Keratinocyte (primary cell): ENCODE results near the gene ALK. TPM values are rescaled to one million over a fixed set of nuclear protein-coding genes. Genes with fewer than 3 reads are reported as not detected.

Experiments used
- DNase-seq: peaks from one replicate; pipeline ENCODE4 v3.0.0-alpha.2; 2011; ENCODE audit warnings: low read depth, missing footprints, low spot score
- FAIRE-seq: peaks from 2 replicates; lab custom pipeline; 2011; peaks lifted over from hg19 to GRCh38; lab: Jason Lieb, UNC
- H2AFZ ChIP-seq: 2 replicates; pipeline ENCODE4 v1.6.0; 2012; ENCODE audit warnings: low read length, control low read depth, inconsistent platforms; ENCODE audit not compliant: control insufficient read depth
- H3K27ac ChIP-seq: 2 replicates; pipeline ENCODE4 v1.5.1; 2011; ENCODE audit warnings: low read length; ENCODE audit not compliant: control insufficient read depth, insufficient read depth
- H3K27me3 ChIP-seq: 3 replicates; pipeline ENCODE4 v1.6.0; 2011; ENCODE audit warnings: low read length; ENCODE audit not compliant: control insufficient read depth, insufficient read depth; ENCODE audit errors: extremely low read depth
- H3K36me3 ChIP-seq, 2 experiments: 2 replicates in 1 of 2; 3 replicates in 1 of 2; pipeline ENCODE4 v1.5.1; 2011; ENCODE audit warnings: low read length in 2 of 2, mild to moderate bottlenecking in 1 of 2; ENCODE audit not compliant: control insufficient read depth in 2 of 2, insufficient read depth in 2 of 2; ENCODE audit errors: extremely low read depth in 1 of 2
- H3K4me1 ChIP-seq: 3 replicates; pipeline ENCODE4 v1.5.1; 2011; ENCODE audit warnings: low read length; ENCODE audit not compliant: control insufficient read depth, insufficient read depth; ENCODE audit errors: extremely low read depth
- H3K4me2 ChIP-seq: 3 replicates; pipeline ENCODE4 v1.6.0; 2011; ENCODE audit warnings: low read depth, low read length; ENCODE audit not compliant: control insufficient read depth, insufficient read depth; ENCODE audit errors: extremely low read depth
- H3K4me3 ChIP-seq, 3 experiments: fragments of 200-600 bp in 1 of 3; sonication (generic) in 1 of 3; 2 replicates in 2 of 3; 3 replicates in 1 of 3; pipeline ENCODE4 v1.5.1; 2011 to 2016; ENCODE audit warnings: low read length in 3 of 3, mild to moderate bottlenecking in 3 of 3, control low read depth in 2 of 3, inconsistent platforms in 1 of 3, low read depth in 1 of 3, mixed read lengths in 1 of 3, mixed run types in 1 of 3, moderate library complexity in 1 of 3; ENCODE audit not compliant: control insufficient read depth in 2 of 3, insufficient read depth in 2 of 3; ENCODE audit errors: extremely low read depth in 1 of 3
- H3K79me2 ChIP-seq: 2 replicates; pipeline ENCODE4 v1.6.0; 2012; ENCODE audit warnings: low read length; ENCODE audit not compliant: control insufficient read depth, insufficient read depth
- H3K9ac ChIP-seq: 3 replicates; pipeline ENCODE4 v1.6.0; 2011; ENCODE audit warnings: low read length; ENCODE audit not compliant: control insufficient read depth, insufficient read depth; ENCODE audit errors: extremely low read depth
- H3K9me1 ChIP-seq: 3 replicates; pipeline ENCODE4 v1.6.0; 2011; ENCODE audit warnings: low read length; ENCODE audit not compliant: control insufficient read depth, insufficient read depth; ENCODE audit errors: extremely low read depth
- H3K9me3 ChIP-seq: 2 replicates; pipeline ENCODE4 v1.5.1; 2012; ENCODE audit warnings: low read depth, low read length; ENCODE audit not compliant: control insufficient read depth
- H4K20me1 ChIP-seq: 3 replicates; pipeline ENCODE4 v1.6.0; 2011; ENCODE audit warnings: low read length; ENCODE audit not compliant: control insufficient read depth, insufficient read depth; ENCODE audit errors: extremely low read depth
- CTCF ChIP-seq, 3 experiments: IDR thresholded peaks in 1 of 3; conservative IDR thresholded peaks in 1 of 3; optimal IDR thresholded peaks in 1 of 3; 2 replicates in 2 of 3; 3 replicates in 1 of 3; pipeline versions ENCODE3 to v1.5.1; 2011; ENCODE audit warnings: low read length in 3 of 3, mild to moderate bottlenecking in 3 of 3, moderate library complexity in 2 of 3, control low read depth in 1 of 3, inconsistent platforms in 1 of 3; ENCODE audit not compliant: insufficient read depth in 2 of 3; ENCODE audit errors: extremely low read depth in 1 of 3
- EZH2 ChIP-seq: IDR thresholded peaks from one replicate; pipeline ENCODE4 v1.6.1; 2012; ENCODE audit warnings: inconsistent platforms, mild to moderate bottlenecking, low read length, moderate library complexity
- dilution Hi-C: fragments of 300-500 bp; cut with MboI; formaldehyde crosslinking; loops from one replicate; pipeline ENCODE4 v1.7.0; 2020; ENCODE audit warnings: low sequenced_read_pairs; ENCODE audit not compliant: extremely low pct_ligation_motif_present
- polyA plus RNA-seq, 5 experiments: library from polyadenylated mRNA; depleted of rRNA in 3 of 5; stranded (reverse) in 3 of 5; stranded (forward) in 1 of 5; unstranded in 1 of 5; fragments of >200 nt; gene quantifications; 1 replicate in 1 of 5; 2 replicates in 3 of 5; 3 replicates in 1 of 5; pipeline versions ENCODE4 v1.2.1 to v1.2.3, GENCODE V29; 2011 to 2012; ENCODE audit warnings: missing spikeins in 2 of 5, low read depth in 1 of 5, low replicate concordance in 1 of 5

Gene ALK
- polyA plus RNA-seq, 1 donor (not counting 4 experiments of a cell fraction or from before 2014, with no cell fraction given), result not detected

DNA sequence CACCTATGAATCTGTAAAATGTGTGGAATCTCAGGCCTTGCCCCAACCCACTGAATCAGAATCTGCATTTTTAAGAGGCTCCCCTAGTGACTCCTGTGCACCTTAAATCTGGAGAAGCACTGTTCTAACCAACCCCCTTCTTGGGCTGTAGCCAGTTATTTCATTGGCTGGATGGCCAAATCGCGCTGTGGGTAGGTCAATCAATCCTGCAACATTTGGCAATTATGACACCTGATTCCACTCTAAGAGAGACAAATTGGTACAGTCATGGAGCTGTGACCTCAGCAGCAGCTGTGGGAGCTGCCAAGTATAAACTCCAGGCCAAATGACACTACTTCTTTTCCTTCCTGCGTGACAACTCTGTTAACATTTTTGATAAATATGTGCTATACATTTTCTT, 597.4 kb downstream of the ALK start:
- H3K9me3 ChIP-seq, result no peaks in the 10 kb centered on the region
- H3K4me2 ChIP-seq, result no peak overlapping the region
- no peaks in the 10 kb centered on the region for H4K20me1 ChIP-seq
- no peak overlapping the region for H2AFZ ChIP-seq
- no peak overlapping the region for H3K4me3 ChIP-seq
- H3K9ac ChIP-seq, result no peak overlapping the region
- H3K36me3 ChIP-seq, result no peaks in the 10 kb centered on the region
- no peak for DNase-seq
- peaks cover 15% of the 10 kb centered on the region for H3K4me1 ChIP-seq
- no peak overlapping the region for H3K27ac ChIP-seq
- dilution Hi-C loops, result no loop called here
- H3K27me3 ChIP-seq, result peaks cover 3% of the 10 kb centered on the region
- no peaks in the 10 kb centered on the region for H3K79me2 ChIP-seq
- TF ChIP-seq EZH2 (no peak), CTCF (optimal IDR thresholded peaks at IDR 0.05 in 1 of 3, IDR thresholded peaks at IDR 0.05 in 1 of 3, conservative IDR thresholded peaks at IDR 0.05 in 1 of 3; ENCODE audit: extremely low read depth in 1 of 3, insufficient read depth in 2 of 3, low read length in 3 of 3) (no peak)
- no peak for FAIRE-seq
- H3K9me1 ChIP-seq, result peaks cover 4% of the 10 kb centered on the region

DNA sequence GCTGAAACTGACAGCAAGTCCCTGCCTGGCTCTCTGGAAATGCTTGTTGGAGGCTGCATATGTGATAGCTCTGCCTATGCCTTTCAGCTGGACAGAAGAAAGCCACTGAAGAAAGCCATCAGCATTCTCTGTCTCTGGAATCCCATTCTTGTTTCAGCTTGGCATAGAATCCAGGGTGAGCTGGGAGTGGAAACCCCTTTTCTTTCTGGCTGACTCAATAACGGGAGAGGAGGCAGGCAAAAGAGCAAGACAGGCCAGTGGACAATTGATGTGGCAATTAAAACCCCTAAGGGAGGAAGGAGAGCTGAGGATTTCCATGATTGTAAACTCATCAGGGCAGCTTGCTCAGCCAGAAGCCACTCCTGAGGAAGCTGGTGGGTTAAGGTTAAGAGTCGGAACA, 598.1 kb downstream of the ALK start:
- H3K4me3 ChIP-seq, result no peak overlapping the region
- DNase-seq (no peak), FAIRE-seq (no peak)
- no peaks in the 10 kb centered on the region for H4K20me1 ChIP-seq
- H3K27ac ChIP-seq, result no peak overlapping the region
- no peak overlapping the region for H3K9ac ChIP-seq
- H3K4me2 ChIP-seq, result no peak overlapping the region
- no peaks in the 10 kb centered on the region for H3K9me3 ChIP-seq
- H3K9me1 ChIP-seq, result peaks cover 4% of the 10 kb centered on the region
- H3K27me3 ChIP-seq, result peaks cover 3% of the 10 kb centered on the region
- H3K4me1 ChIP-seq, result peaks cover 15% of the 10 kb centered on the region
- dilution Hi-C loops, result no loop called here
- H3K79me2 ChIP-seq, result no peaks in the 10 kb centered on the region
- TF ChIP-seq EZH2 (no peak), CTCF (optimal IDR thresholded peaks at IDR 0.05 in 1 of 3, IDR thresholded peaks at IDR 0.05 in 1 of 3, conservative IDR thresholded peaks at IDR 0.05 in 1 of 3; ENCODE audit: extremely low read depth in 1 of 3, insufficient read depth in 2 of 3, low read length in 3 of 3) (no peak)
- no peak overlapping the region for H2AFZ ChIP-seq
- no peaks in the 10 kb centered on the region for H3K36me3 ChIP-seq
